SK-MEL-5 (cell line): ENCODE results near the gene ERC2. TPM values are rescaled to one million over a fixed set of nuclear protein-coding genes. Genes with fewer than 3 reads are reported as not detected.
A peak's percentile ranks its signal among the peaks of the same experiment; 100 is the strongest.

Experiments
- DNase-seq: peaks from one replicate; pipeline ENCODE4 v3.0.0-alpha.2; 2016; ENCODE audit warnings: low read depth, low spot score
- in situ Hi-C: cut with HindIII; loops from 2 replicates; pipeline ENCODE4 v1.10.0; 2016; ENCODE audit warnings: low sequenced_read_pairs, high pct_unique_total_duplicates, low pct_unique_long_range_greater_than_20kb
- total RNA-seq: library from RNA; depleted of rRNA; stranded (reverse); fragments of >200 nt; shearing (Covaris generic); gene quantifications from 2 replicates; pipeline ENCODE4 v1.2.3, GENCODE V29; 2014

Gene ERC2
- total RNA-seq, 1 experiment from 2014 or later, result 0.50 TPM

DNA sequence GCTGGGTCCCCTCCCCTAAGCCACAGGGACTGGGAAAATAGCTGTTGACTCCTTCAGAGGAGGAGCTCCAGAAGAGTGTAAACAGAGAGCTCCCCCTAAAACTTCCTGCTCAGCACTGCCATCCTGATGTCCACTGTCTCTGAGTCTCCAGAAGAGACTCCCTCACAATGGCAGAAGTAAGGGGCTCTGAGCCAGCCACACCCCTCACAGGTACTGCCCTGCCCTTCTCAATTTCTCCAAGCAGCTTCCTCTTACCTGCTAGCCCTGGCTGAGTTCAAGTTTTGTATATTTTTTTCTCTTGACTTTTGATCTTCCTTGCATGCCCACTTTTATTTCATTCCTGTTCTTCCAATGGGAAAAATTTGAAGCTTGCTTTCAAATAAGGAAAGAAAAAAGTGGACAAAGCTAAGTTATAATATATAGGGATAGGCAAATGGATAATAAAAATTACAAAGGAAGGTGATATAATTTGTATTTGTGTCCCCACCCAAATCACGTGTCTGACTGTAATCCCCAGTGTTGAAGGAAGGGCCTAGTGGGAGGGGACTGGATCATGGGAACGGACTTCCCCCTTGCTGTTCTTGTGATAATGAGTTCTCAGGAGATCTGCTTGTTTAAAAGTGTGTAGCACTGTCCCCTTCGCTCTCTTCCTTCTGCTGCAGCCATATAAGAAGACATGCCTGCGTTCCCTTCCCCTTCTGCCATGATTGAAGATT is 539.0 kb downstream of the ERC2 start:
- in situ Hi-C loops, result no loop called here
- DNase-seq, result no peak

GRCh38 chr3:55923626-55924025 is 544.6 kb downstream of the ERC2 start:
- no peak for DNase-seq
- in situ Hi-C loops, result no loop called here

- in situ Hi-C loops, result no loop called here
- no peak for DNase-seq
Observed at GRCh38 chr3:55923207-55923606, 545.1 kb downstream of the ERC2 start.

DNA sequence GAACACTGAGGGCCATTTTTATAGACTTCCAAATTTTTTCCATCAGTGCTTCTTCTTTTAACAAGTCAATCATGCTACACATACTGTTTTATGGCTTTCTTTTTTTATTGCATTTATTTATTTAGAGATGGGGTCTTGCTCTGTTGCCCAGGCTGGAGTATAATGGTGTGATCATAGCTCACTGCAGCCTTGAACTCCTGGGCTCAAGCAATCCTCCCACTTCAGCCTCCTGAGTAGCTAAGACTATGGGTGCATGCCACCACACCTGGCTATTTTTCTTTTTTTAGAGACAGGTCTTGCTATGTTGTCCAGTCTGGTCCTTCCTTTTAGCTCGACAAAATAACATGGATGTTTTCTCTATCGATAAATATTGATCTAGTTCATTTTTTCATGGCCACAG is 555.4 kb downstream of the ERC2 start:
- no peak for DNase-seq
- in situ Hi-C loops, result no loop called here

- in situ Hi-C loops, result no loop called here
- no peak for DNase-seq
Observed at GRCh38 chr3:55911266-55911665, 557.0 kb downstream of the ERC2 start.

DNA sequence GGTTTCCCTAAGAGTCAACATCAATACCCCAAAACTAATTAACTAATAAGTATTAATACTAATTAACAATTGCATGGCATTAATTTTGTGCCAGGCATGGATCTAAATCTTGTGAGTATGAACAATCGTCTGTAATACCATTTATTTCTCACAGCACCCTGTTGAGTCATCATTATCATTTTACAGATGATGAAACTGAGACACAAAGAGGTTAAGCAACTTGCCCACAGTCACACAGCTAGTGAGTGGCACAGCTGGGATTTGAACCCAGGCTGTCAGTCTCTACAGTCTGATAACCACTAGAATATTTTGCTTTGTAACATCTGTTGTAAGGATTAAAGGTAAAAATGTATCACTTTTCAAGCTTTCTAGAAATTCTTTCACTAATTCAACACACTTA is 557.7 kb downstream of the ERC2 start:
- in situ Hi-C loops, result no loop called here
- no peak for DNase-seq

DNA sequence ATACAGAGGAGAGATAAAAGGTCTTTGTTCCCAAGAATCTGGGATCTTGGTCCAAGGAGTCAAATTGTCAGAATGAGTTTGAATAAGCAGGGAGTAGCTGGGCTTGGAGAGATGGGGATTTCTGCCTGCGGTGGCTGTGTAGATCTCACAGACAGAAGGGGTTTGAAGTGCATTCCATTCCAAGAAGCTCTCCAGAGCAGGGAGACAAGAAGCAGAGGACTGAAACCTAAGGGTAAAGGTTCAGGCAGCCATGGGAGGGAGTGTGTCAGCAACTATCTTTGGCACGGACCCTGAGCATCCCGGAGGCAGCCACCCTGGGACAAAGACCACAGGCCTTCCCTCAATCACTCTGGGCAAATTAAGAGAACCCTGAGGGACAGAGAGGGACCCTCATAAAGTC is 558.9 kb downstream of the ERC2 start:
- in situ Hi-C loops, result no loop called here
- DNase-seq, result no peak

DNA sequence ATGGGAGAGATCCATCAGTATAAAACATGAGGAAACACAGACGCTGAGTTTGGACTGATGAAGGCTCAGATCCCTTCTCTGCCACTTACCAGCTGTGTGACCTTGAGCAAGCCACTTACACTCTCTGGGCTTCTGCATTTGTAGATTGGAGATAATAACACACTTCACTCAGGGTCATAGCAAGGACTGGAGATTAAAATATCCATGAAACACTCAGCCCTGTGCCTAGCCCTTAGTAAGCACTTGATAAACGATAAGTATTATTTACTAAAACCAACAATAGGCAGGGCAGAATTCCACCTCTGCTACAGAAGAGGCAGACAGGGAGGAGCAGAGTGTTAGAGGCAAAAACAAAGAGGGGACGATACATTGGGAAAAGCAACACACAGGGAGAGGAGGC is 560.7 kb downstream of the ERC2 start:
- in situ Hi-C loops, result no loop called here
- no peak for DNase-seq

GRCh38 chr3:55906896-55907295 is 561.4 kb downstream of the ERC2 start:
- in situ Hi-C loops, result no loop called here
- DNase-seq, result no peak

- DNase-seq, result no peak
- in situ Hi-C loops, result no loop called here
Observed at GRCh38 chr3:55904716-55905115, 563.6 kb downstream of the ERC2 start.

DNA sequence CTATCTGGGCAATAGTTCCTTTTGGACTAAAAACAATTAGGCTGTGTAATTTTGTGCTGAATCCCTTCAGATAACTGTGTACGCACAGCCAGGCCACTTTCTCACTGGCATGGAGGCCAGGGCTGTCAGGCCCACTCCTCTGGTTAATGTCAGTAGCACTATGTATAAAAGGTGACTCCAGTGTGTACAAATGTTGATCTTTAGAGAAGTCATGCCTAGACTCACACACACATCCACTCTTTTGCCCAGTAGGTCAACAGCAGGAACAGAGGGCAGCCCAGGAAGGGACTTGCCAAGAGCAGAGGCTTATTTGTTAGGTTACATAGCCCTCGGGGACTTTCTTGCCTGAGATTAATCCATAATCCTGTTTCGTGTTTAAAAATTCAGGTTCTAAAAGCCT is 564.6 kb downstream of the ERC2 start:
- DNase-seq, result no peak
- in situ Hi-C loops, result no loop called here

GRCh38 chr3:55902221-55902900 is 565.9 kb downstream of the ERC2 start:
- in situ Hi-C loops, result no loop called here

DNA sequence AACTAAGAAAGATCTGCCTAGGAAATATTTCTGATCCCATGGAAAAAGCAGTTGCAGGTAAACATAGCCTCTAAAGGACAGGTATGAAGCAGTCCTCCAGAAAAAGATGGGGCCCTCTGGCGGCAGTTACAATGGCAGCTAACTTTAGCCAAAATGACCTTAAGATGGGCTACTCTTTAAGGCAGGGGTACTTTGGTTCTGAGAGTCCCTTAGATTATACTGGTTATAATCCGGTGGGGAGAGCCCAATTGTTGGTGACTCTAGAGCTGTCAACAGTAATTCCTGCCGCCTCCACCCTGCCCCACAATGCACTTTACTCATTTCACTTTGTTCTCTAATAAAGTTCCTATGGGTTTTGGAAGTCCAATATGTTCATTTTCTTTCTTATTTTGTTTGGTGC is 568.4 kb downstream of the ERC2 start:
- DNase-seq, result peak; percentile 45
- in situ Hi-C loops, result no loop called here

More at GRCh38 chr3:55902221-55902900, 565.9 kb downstream of the ERC2 start:
- DNase-seq, result no peak

- peak; percentile 41 for DNase-seq
- in situ Hi-C loops, result no loop called here
Observed at GRCh38 chr3:55897573-55898224, 570.6 kb downstream of the ERC2 start.

- DNase-seq, result no peak
- in situ Hi-C loops, result no loop called here
Observed at GRCh38 chr3:55895897-55896566, 572.2 kb downstream of the ERC2 start.

DNA sequence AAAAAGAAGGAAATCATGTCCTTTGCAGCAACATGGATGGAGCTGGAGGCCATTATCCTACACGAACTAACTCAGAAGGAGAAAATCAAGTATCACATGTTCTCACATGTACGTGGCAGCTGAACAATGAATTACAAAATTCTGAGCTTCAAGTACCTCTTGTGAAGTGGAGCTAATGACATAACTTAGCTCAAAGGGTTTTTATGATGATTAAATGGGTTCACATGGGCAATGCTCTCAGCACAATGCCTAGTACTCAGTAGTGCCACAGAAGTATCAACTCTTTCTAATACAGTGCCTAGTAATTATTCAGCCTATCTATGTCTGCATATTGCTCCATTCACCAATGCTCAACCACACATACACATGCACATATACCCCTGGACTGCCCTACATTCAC is 573.7 kb downstream of the ERC2 start:
- in situ Hi-C loops, result no loop called here
- no peak for DNase-seq

- in situ Hi-C loops, result no loop called here
- DNase-seq, result no peak
Observed at GRCh38 chr3:55893045-55893664, 575.1 kb downstream of the ERC2 start.

- DNase-seq, result no peak
- in situ Hi-C loops, result no loop called here
Observed at GRCh38 chr3:55891106-55891505, 577.2 kb downstream of the ERC2 start.
